Endothelial cell of umbilical vein (primary cell): Measurements from ENCODE around the gene PDCD1. TPM values are rescaled to one million over a fixed set of nuclear protein-coding genes. Genes with fewer than 3 reads are reported as not detected.

ENCODE experiments used
- BruUV-seq: library from RNA; stranded (reverse); fragments of 400-500 nt; replicated peaks from 2 replicates; lab custom pipeline; 2021; lab: Mats Ljungman, UMichigan
- CTCF ChIA-PET: fragments of 300-600, 350-600 bp; sonication (Branson Sonifier 250); formaldehyde crosslinking; loops from one replicate; lab custom pipeline; 2021; ENCODE audit warnings: antibody characterized with exemption, inconsistent platforms; lab: Charles Lee
- POLR2A ChIA-PET: fragments of 300-600, 350-600 bp; sonication (Branson Sonifier 250); formaldehyde crosslinking; loops from one replicate; lab custom pipeline; 2021; ENCODE audit warnings: antibody characterized with exemption, inconsistent platforms; lab: Charles Lee
- DNase-seq: peaks from one replicate; pipeline ENCODE4 v3.0.0-alpha.2; 2011; ENCODE audit warnings: low read depth, low spot score
- FAIRE-seq: peaks from 2 replicates; lab custom pipeline; 2011; peaks lifted over from hg19 to GRCh38; lab: Jason Lieb, UNC
- H2AFZ ChIP-seq: 2 replicates; pipeline ENCODE4 v1.6.0; 2012; ENCODE audit warnings: low read depth, low read length, control low read depth, inconsistent platforms
- H3K27ac ChIP-seq: 2 replicates; pipeline ENCODE4 v1.5.1; 2011; ENCODE audit warnings: low read depth, mild to moderate bottlenecking, control low read depth, low read length, moderate library complexity; ENCODE audit not compliant: insufficient read depth
- H3K27me3 ChIP-seq, 2 experiments: 2 replicates each; pipeline versions ENCODE4 v1.6.0 to v1.6.1; 2011; ENCODE audit warnings: low read length in 2 of 2, mixed read lengths in 1 of 2; ENCODE audit not compliant: control insufficient read depth in 2 of 2, insufficient read depth in 2 of 2
- H3K36me3 ChIP-seq, 2 experiments: 2 replicates in 1 of 2; 3 replicates in 1 of 2; pipeline ENCODE4 v1.5.1; 2011; ENCODE audit warnings: low read length in 2 of 2, mild to moderate bottlenecking in 1 of 2, moderate library complexity in 1 of 2; ENCODE audit not compliant: control insufficient read depth in 2 of 2, insufficient read depth in 2 of 2; ENCODE audit errors: extremely low read depth in 1 of 2
- H3K4me1 ChIP-seq: 3 replicates; pipeline ENCODE4 v1.5.1; 2011; ENCODE audit warnings: mild to moderate bottlenecking, low read length; ENCODE audit not compliant: control insufficient read depth, insufficient read depth; ENCODE audit errors: extremely low read depth
- H3K4me2 ChIP-seq: 2 replicates; pipeline ENCODE4 v1.6.1; 2011; ENCODE audit warnings: low read length, control low read depth, mixed read lengths; ENCODE audit not compliant: insufficient read depth
- H3K4me3 ChIP-seq, 3 experiments: fragments of 200-600 bp in 1 of 3; sonication (generic), shearing (Covaris generic) in 1 of 3; replicated peaks in 1 of 3; 2 replicates each; pipeline ENCODE4 v1.5.1; 2011 to 2016; ENCODE audit warnings: control low read depth in 3 of 3, low read length in 3 of 3, mild to moderate bottlenecking in 2 of 3, inconsistent platforms in 1 of 3, low read depth in 1 of 3, moderate library complexity in 1 of 3; ENCODE audit not compliant: insufficient read depth in 1 of 3
- H3K79me2 ChIP-seq: 2 replicates; pipeline ENCODE4 v1.6.0; 2012; ENCODE audit warnings: low read length, inconsistent platforms; ENCODE audit not compliant: control insufficient read depth, insufficient read depth
- H3K9ac ChIP-seq: replicated peaks from 2 replicates; pipeline ENCODE3; 2011; ENCODE audit warnings: low read length, control low read depth; ENCODE audit not compliant: insufficient read depth; ENCODE audit errors: extremely low read depth
- H3K9me1 ChIP-seq: replicated peaks from 3 replicates; pipeline ENCODE4 v1.6.0; 2011; ENCODE audit warnings: mild to moderate bottlenecking, low read length; ENCODE audit not compliant: control insufficient read depth, insufficient read depth; ENCODE audit errors: extremely low read depth
- H3K9me3 ChIP-seq: replicated peaks from 2 replicates; pipeline ENCODE4 v1.5.1; 2012; ENCODE audit warnings: low read length, inconsistent platforms; ENCODE audit not compliant: control insufficient read depth, insufficient read depth
- H4K20me1 ChIP-seq: replicated peaks from 2 replicates; pipeline ENCODE3; 2011; ENCODE audit warnings: mild to moderate bottlenecking, low read length; ENCODE audit not compliant: control insufficient read depth, insufficient read depth; ENCODE audit errors: extremely low read depth
- EZH2 ChIP-seq: IDR thresholded peaks from 2 replicates; pipeline ENCODE4 v1.6.1; 2012; ENCODE audit warnings: borderline replicate concordance, low read depth, mild to moderate bottlenecking, moderate library complexity, low read length, inconsistent platforms; ENCODE audit not compliant: severe bottlenecking
- FOS ChIP-seq: IDR thresholded peaks from 2 replicates; pipeline ENCODE4 v1.6.1; 2011; ENCODE audit warnings: mild to moderate bottlenecking, low read length, moderate library complexity, borderline replicate concordance; ENCODE audit not compliant: insufficient read depth
- GATA2 ChIP-seq: IDR thresholded peaks from 2 replicates; pipeline ENCODE4 v1.7.0; 2011; ENCODE audit warnings: low read depth, mild to moderate bottlenecking, moderate library complexity, mixed read lengths, low read length; ENCODE audit not compliant: insufficient read length, insufficient read depth
- JUN ChIP-seq: IDR thresholded peaks from 2 replicates; pipeline ENCODE4 v1.6.1; 2011; ENCODE audit warnings: borderline replicate concordance, low read depth; ENCODE audit not compliant: insufficient read length, insufficient read depth
- MYC ChIP-seq: IDR thresholded peaks from one replicate; pipeline ENCODE4 v1.6.1; 2011; ENCODE audit warnings: mild to moderate bottlenecking, low read depth, low read length
- POLR2A ChIP-seq: IDR thresholded peaks from 2 replicates; pipeline ENCODE4 v1.6.1; 2012; ENCODE audit warnings: low read depth, mild to moderate bottlenecking, control low read depth, low read length
- POLR2AphosphoS5 ChIP-seq: IDR thresholded peaks from 2 replicates; pipeline ENCODE4 v1.6.1; 2012; ENCODE audit warnings: low read depth, mild to moderate bottlenecking, control low read depth, low read length, moderate library complexity; ENCODE audit not compliant: insufficient read depth
- dilution Hi-C: fragments of 300-500 bp; cut with MboI; formaldehyde crosslinking; loops from one replicate; pipeline ENCODE4 v1.15.0; 2019; ENCODE audit warnings: low sequenced_read_pairs; ENCODE audit not compliant: extremely low pct_ligation_motif_present
- intact Hi-C: fragments of 100-400 bp; cut with micrococcal nuclease; formaldehyde crosslinking; loops from one replicate; pipeline ENCODE4 v1.10.0; 2022
- polyA plus RNA-seq, 4 experiments: library from polyadenylated mRNA; depleted of rRNA in 3 of 4; stranded (reverse) in 3 of 4; unstranded in 1 of 4; fragments of >200 nt; gene quantifications; 2 replicates each; pipeline versions ENCODE4 v1.2.1 to v1.2.3, GENCODE V29; 2011 to 2012; ENCODE audit warnings: missing spikeins in 1 of 4
- total RNA-seq: library from RNA; stranded (reverse); gene quantifications from 2 replicates; pipeline ENCODE4 v1.2.3, GENCODE V29; 2021
- TF ChIP-seq, protein P1 (sequence below), 2 donors: IDR thresholded peaks; 1 replicate in 1 of 2; 2 replicates in 1 of 2; pipeline ENCODE4 v1.5.1; 2011; ENCODE audit warnings: low read length in 2 of 2, mild to moderate bottlenecking in 2 of 2, moderate library complexity in 2 of 2, control low read depth in 1 of 2, inconsistent platforms in 1 of 2, low read depth in 1 of 2; ENCODE audit not compliant: insufficient read depth in 1 of 2; ENCODE audit errors: extremely low read depth in 1 of 2
- TF ChIP-seq, protein P2 (sequence below): IDR thresholded peaks from 2 replicates; pipeline ENCODE4 v1.6.1; 2011; ENCODE audit not compliant: insufficient read depth, insufficient read length

PDCD1 gene
- total and polyA plus RNA-seq, 2 donors (not counting 3 experiments of a cell fraction or from before 2014, with no cell fraction given): not detected

DNA sequence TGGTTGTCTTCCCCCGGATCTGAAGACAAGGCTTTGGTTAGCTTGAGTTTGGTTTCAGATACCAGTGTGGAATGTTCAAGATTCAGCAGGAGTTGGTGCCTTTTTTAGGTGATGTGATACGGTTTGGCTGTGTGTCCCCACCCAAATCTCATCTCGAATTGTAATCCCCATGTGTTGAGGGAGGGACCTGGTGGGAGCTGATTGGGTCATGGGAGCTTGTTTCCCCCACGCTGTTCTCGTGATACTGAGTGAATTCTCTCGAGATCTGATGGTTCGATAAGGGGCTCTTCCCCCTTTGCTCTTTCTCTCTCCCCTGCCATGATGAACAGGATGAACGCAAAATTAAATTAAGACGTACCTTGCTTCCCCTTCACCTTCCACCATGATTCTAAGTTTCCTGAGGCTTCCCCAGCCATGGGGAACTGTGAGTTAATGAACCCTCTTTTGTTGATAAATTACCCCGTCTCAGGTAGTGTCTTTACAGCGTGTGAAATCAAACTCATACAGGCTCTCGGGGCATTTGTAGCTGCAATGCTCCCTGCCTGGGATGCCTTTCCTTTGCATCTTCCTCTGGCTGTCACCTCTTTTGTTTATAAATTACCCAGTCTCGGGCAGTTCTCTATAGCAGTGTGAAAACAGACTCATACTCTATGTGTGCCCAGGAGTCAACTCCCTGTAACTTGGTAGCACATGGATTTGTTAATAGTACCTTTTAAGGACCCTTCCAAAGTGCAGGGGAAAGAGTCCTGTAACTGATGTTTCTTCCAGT is 21.3 kb downstream of the PDCD1 start:
- BruUV-seq: no TSS peak
- H4K20me1 ChIP-seq: no peaks in the 10 kb centered on the region
- no peaks in the 10 kb centered on the region for H3K36me3 ChIP-seq
- H3K27ac ChIP-seq: no peak overlapping the region
- no peaks in the 10 kb centered on the region for H3K9me3 ChIP-seq
- TF ChIP-seq MYC (no peak), POLR2AphosphoS5 (no peak), EZH2 (no peak), POLR2A (no peak), JUN (no peak), FOS (no peak), GATA2 (no peak)
- TF ChIP-seq, protein P1, sequence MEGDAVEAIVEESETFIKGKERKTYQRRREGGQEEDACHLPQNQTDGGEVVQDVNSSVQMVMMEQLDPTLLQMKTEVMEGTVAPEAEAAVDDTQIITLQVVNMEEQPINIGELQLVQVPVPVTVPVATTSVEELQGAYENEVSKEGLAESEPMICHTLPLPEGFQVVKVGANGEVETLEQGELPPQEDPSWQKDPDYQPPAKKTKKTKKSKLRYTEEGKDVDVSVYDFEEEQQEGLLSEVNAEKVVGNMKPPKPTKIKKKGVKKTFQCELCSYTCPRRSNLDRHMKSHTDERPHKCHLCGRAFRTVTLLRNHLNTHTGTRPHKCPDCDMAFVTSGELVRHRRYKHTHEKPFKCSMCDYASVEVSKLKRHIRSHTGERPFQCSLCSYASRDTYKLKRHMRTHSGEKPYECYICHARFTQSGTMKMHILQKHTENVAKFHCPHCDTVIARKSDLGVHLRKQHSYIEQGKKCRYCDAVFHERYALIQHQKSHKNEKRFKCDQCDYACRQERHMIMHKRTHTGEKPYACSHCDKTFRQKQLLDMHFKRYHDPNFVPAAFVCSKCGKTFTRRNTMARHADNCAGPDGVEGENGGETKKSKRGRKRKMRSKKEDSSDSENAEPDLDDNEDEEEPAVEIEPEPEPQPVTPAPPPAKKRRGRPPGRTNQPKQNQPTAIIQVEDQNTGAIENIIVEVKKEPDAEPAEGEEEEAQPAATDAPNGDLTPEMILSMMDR (IDR thresholded peaks at IDR 0.05; ENCODE audit: extremely low read depth in 1 of 2, insufficient read depth in 1 of 2, low read depth in 1 of 2, low read length in 2 of 2): no peak
- TF ChIP-seq, protein P2, sequence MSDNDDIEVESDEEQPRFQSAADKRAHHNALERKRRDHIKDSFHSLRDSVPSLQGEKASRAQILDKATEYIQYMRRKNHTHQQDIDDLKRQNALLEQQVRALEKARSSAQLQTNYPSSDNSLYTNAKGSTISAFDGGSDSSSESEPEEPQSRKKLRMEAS: no peak
- H3K27me3 ChIP-seq: peaks cover 16 to 28% of the 10 kb centered on the region in 2 experiments
- no peak overlapping the region for H3K9ac ChIP-seq
- H3K4me1 ChIP-seq: no peaks in the 10 kb centered on the region
- no peak overlapping the region for H3K4me2 ChIP-seq
- CTCF ChIA-PET: interaction anchor here (1.4 to 1.5 kb wide), 2 partner anchors 33 to 104 kb away, joined by 3 to 4 read pairs; no protein-coding TSS in a partner anchor
- DNase-seq (no peak), FAIRE-seq (no peak)
- H2AFZ ChIP-seq: no peak overlapping the region
- dilution Hi-C loops: no loop called here
- POLR2A ChIA-PET: no interaction called here
- no peak overlapping the region for H3K4me3 ChIP-seq
- intact Hi-C loops: no loop called here
- H3K79me2 ChIP-seq: no peaks in the 10 kb centered on the region
- no peaks in the 10 kb centered on the region for H3K9me1 ChIP-seq
